HCT116 (cell line): ENCODE data around the gene CCDC158. TPM values are rescaled to one million over a fixed set of nuclear protein-coding genes. Genes with fewer than 3 reads are reported as not detected.

Source experiments
- ATAC-seq: fragments of 200-7000 bp; cut with Tn5 transposase; 2 replicates; pipeline ENCODE4 v1.9.1; 2020; ENCODE audit warnings: mild to moderate bottlenecking, moderate library complexity
- BruUV-seq: library from RNA; stranded (reverse); fragments of 400-500 nt; replicated peaks from 2 replicates; lab custom pipeline; 2021; lab: Mats Ljungman, UMichigan
- CTCF ChIA-PET: fragments of 300-600 bp; sonication (Branson Sonifier 250); formaldehyde crosslinking; loops from one replicate; lab custom pipeline; 2021; ENCODE audit warnings: antibody characterized with exemption; lab: Charles Lee
- POLR2A ChIA-PET: fragments of 300-600, 350-600 bp; sonication (Branson Sonifier 250); formaldehyde crosslinking; loops from one replicate; lab custom pipeline; 2021; ENCODE audit warnings: antibody characterized with exemption; lab: Charles Lee
- RAD21 ChIA-PET, 2 experiments: fragments of 300-600 bp; sonication (Branson Sonifier 250); formaldehyde crosslinking; loops; one replicate each; lab custom pipeline; 2023; ENCODE audit warnings: low total read pairs in 2 of 2; ENCODE audit not compliant: uncharacterized antibody in 2 of 2, unreplicated experiment in 2 of 2, low non-redundant PET in 1 of 2; lab: Charles Lee
- DNase-seq: peaks from one replicate; pipeline ENCODE4 v3.0.0-alpha.2; 2010; ENCODE audit warnings: low read depth, low spot score
- H2AFZ ChIP-seq: fragments of 200-600 bp; shearing (Covaris generic), sonication (generic); 2 replicates; pipeline ENCODE4 v1.6.1; 2017; ENCODE audit warnings: low read depth, mixed run types, mixed read lengths, antibody characterized with exemption, low read length; ENCODE audit not compliant: poor library complexity, severe bottlenecking
- H3K27ac ChIP-seq: 2 replicates; pipeline ENCODE4 v1.5.1; 2012; ENCODE audit warnings: low read depth, low read length
- H3K27me3 ChIP-seq: fragments of 200-600 bp; sonication (generic); 2 replicates; pipeline ENCODE4 v1.6.1; 2016; ENCODE audit warnings: mixed run types, low read length, mixed read lengths; ENCODE audit not compliant: insufficient read depth
- H3K36me3 ChIP-seq, 2 experiments: fragments of 200-500 bp in 1 of 2; fragments of 200-600 bp in 1 of 2; sonication (Bioruptor generic) in 1 of 2; sonication (generic) in 1 of 2; 2 replicates each; pipeline versions ENCODE4 v1.5.1 to v1.6.1; 2014 to 2016; ENCODE audit warnings: low read length in 2 of 2, inconsistent platforms in 1 of 2, mixed read lengths in 1 of 2, mixed run types in 1 of 2; ENCODE audit not compliant: insufficient read depth in 2 of 2, control insufficient read depth in 1 of 2
- H3K4me1 ChIP-seq, 2 experiments: fragments of 200-600 bp in 1 of 2; sonication (generic) in 1 of 2; 2 replicates each; pipeline versions ENCODE4 v1.5.1 to v1.6.1; 2012 to 2017; ENCODE audit warnings: low read length in 2 of 2, inconsistent platforms in 1 of 2, mild to moderate bottlenecking in 1 of 2, mixed read lengths in 1 of 2, mixed run types in 1 of 2, moderate library complexity in 1 of 2; ENCODE audit not compliant: insufficient read depth in 2 of 2, control insufficient read depth in 1 of 2
- H3K4me2 ChIP-seq: fragments of 200-600 bp; sonication (generic); 2 replicates; pipeline ENCODE4 v1.6.1; 2017; ENCODE audit warnings: mixed run types, low read length, mixed read lengths
- H3K4me3 ChIP-seq, 2 experiments: fragments of 200-600 bp in 1 of 2; sonication (generic) in 1 of 2; replicated peaks in 1 of 2; 2 replicates each; pipeline ENCODE4 v1.5.1; 2011 to 2016; ENCODE audit warnings: low read length in 2 of 2, control low read depth in 1 of 2, low read depth in 1 of 2, mild to moderate bottlenecking in 1 of 2, mixed read lengths in 1 of 2, mixed run types in 1 of 2
- H3K79me2 ChIP-seq: fragments of 200-600 bp; sonication (generic); 2 replicates; pipeline ENCODE4 v1.6.1; 2017; ENCODE audit warnings: mild to moderate bottlenecking, mixed run types, low read length, moderate library complexity, mixed read lengths; ENCODE audit not compliant: insufficient read depth
- H3K9ac ChIP-seq: fragments of 200-600 bp; sonication (generic); 2 replicates; pipeline ENCODE4 v1.6.1; 2016; ENCODE audit warnings: low read length, mixed read lengths
- H3K9me2 ChIP-seq: fragments of 200-600 bp; sonication (generic), shearing (Covaris generic); 2 replicates; pipeline ENCODE4 v1.6.1; 2017; ENCODE audit warnings: mixed run types, mild to moderate bottlenecking, moderate library complexity; ENCODE audit not compliant: insufficient read depth
- H3K9me3 ChIP-seq, 2 experiments: fragments of 200-500 bp in 1 of 2; fragments of 200-600 bp in 1 of 2; sonication (Bioruptor generic) in 1 of 2; sonication (generic) in 1 of 2; 2 replicates each; pipeline ENCODE4 v1.6.1; 2014 to 2017; ENCODE audit warnings: low read length in 2 of 2, mixed read lengths in 2 of 2, inconsistent platforms in 1 of 2, low read depth in 1 of 2, mild to moderate bottlenecking in 1 of 2, mixed run types in 1 of 2, moderate library complexity in 1 of 2; ENCODE audit not compliant: control insufficient read depth in 1 of 2, insufficient read depth in 1 of 2
- H4K20me1 ChIP-seq: fragments of 200-600 bp; sonication (generic), shearing (Covaris generic); 2 replicates; pipeline ENCODE4 v1.6.1; 2017; ENCODE audit warnings: mixed run types, mild to moderate bottlenecking, moderate library complexity; ENCODE audit not compliant: insufficient read depth
- CBX3 ChIP-seq: IDR thresholded peaks from 2 replicates; pipeline ENCODE4 v1.6.1; 2012; ENCODE audit warnings: low read depth
- ELF1 ChIP-seq: IDR thresholded peaks from 2 replicates; pipeline ENCODE4 v1.6.1; 2012; ENCODE audit warnings: low read depth, borderline replicate concordance
- EZH2 ChIP-seq: fragments of 200-600 bp; sonication (generic); IDR thresholded peaks from 2 replicates; pipeline ENCODE4 v1.6.1; 2017; ENCODE audit warnings: antibody characterized with exemption, mixed run types
- RAD21 ChIP-seq: IDR thresholded peaks from 2 replicates; pipeline ENCODE4 v1.6.1; 2012; ENCODE audit warnings: low read depth, mild to moderate bottlenecking
- SP1 ChIP-seq: IDR thresholded peaks from 2 replicates; pipeline ENCODE4 v1.6.1; 2012; ENCODE audit warnings: low read depth
- TCF7L2 ChIP-seq: IDR thresholded peaks from 2 replicates; pipeline ENCODE4 v1.7.0; 2011; ENCODE audit warnings: borderline replicate concordance, inconsistent platforms; ENCODE audit not compliant: insufficient read depth, insufficient read length; ENCODE audit errors: extremely low read depth
- YY1 ChIP-seq: IDR thresholded peaks from 2 replicates; pipeline ENCODE4 v1.6.1; 2011; ENCODE audit warnings: low read length, low read depth, moderate library complexity, mild to moderate bottlenecking; ENCODE audit not compliant: insufficient replicate concordance; ENCODE audit errors: extremely low read depth
- intact Hi-C: fragments of 100-400 bp; cut with micrococcal nuclease; formaldehyde crosslinking; loops from 2 replicates; pipeline ENCODE4 v1.10.0; 2022
- total RNA-seq: library from RNA; stranded (reverse); gene quantifications from one replicate; pipeline ENCODE4 v1.2.1, GENCODE V29; 2021; ENCODE audit not compliant: unreplicated experiment
- TF ChIP-seq, protein P1 (sequence below), 3 experiments: fragments of 200-600 bp in 1 of 3; sonication (generic) in 1 of 3; IDR thresholded peaks in 2 of 3; conservative IDR thresholded peaks in 1 of 3; 2 replicates each; pipeline ENCODE4 v1.5.1; 2012 to 2017; ENCODE audit warnings: low read depth in 2 of 3, low read length in 2 of 3, antibody characterized with exemption in 1 of 3, borderline replicate concordance in 1 of 3, control low read depth in 1 of 3, mild to moderate bottlenecking in 1 of 3, mixed read lengths in 1 of 3, mixed run types in 1 of 3, moderate library complexity in 1 of 3; ENCODE audit not compliant: insufficient read depth in 1 of 3

The CCDC158 gene
- total RNA-seq, 1 experiment from 2014 or later: not detected

DNA sequence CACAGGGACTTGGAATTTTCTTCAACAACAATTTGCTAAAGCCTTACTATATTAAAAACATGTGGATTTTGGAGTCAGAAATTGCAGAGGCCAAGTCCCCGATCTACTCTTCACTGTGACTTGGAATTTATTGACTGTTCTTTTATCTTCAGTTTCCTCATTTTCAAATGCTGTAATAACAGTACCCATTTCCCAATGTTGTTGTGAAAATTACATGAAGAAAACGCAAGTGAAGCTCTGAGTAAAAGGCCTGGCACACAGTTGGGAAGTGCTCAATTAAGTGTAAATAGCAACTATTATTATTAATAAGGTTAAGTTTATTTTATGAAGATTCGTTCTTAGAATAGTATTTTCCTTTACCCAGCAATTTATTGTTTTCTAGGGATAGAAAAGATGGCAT lies 98.7 kb downstream of the CCDC158 start (continued):
- no peak for TF ChIP-seq EZH2
- TF ChIP-seq, all 23 proteins: peak for 0

DNA sequence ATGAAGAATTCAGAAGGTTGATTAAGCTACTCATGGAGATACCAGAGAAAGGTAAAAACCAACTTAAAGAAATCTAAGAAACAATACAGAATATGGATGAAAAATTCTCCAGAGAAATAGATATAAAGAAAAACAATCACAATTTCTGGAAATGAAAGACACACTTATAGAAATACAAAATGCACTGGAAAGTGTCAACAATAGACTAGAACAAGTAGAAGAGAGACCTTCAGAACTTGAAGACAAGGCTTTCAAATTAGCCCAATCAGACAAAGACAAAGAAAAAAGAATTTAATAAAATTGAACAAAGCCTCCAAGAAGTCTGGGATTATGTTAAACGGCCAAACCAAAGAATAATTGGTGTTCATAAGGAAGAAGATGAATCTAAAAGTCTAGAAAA lies 104.8 kb downstream of the CCDC158 start:
- BruUV-seq: no TSS peak
- ATAC-seq (no peak), DNase-seq (no peak)
- Histone ChIP-seq H3K9me3 (no peaks in the 10 kb centered on the region), H3K79me2 (no peaks in the 10 kb centered on the region), H3K4me1 (peaks cover 0 to 4% of the 10 kb centered on the region in 2 experiments; a peak in 1 of 4 replicates), H3K4me2 (no peak overlapping the region), H3K36me3 (no peaks in the 10 kb centered on the region), H3K9ac (no peak overlapping the region), H3K4me3 (no peak overlapping the region), H3K27ac (no peak overlapping the region), H3K27me3 (no peaks in the 10 kb centered on the region), H3K9me2 (no peaks in the 10 kb centered on the region), H2AFZ (no peak overlapping the region), H4K20me1 (no peaks in the 10 kb centered on the region)
- TF ChIP-seq, protein P1, sequence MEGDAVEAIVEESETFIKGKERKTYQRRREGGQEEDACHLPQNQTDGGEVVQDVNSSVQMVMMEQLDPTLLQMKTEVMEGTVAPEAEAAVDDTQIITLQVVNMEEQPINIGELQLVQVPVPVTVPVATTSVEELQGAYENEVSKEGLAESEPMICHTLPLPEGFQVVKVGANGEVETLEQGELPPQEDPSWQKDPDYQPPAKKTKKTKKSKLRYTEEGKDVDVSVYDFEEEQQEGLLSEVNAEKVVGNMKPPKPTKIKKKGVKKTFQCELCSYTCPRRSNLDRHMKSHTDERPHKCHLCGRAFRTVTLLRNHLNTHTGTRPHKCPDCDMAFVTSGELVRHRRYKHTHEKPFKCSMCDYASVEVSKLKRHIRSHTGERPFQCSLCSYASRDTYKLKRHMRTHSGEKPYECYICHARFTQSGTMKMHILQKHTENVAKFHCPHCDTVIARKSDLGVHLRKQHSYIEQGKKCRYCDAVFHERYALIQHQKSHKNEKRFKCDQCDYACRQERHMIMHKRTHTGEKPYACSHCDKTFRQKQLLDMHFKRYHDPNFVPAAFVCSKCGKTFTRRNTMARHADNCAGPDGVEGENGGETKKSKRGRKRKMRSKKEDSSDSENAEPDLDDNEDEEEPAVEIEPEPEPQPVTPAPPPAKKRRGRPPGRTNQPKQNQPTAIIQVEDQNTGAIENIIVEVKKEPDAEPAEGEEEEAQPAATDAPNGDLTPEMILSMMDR (IDR thresholded peaks at IDR 0.05 in 2 of 3, conservative IDR thresholded peaks at IDR 0.05 in 1 of 3; ENCODE audit: borderline replicate concordance in 1 of 3, insufficient read depth in 1 of 3, low read depth in 2 of 3, low read length in 2 of 3): no peak
- no peak for TF ChIP-seq ELF1
- TF ChIP-seq TCF7L2: no peak
- TF ChIP-seq SP1: no peak
- TF ChIP-seq CBX3: no peak
- no peak for TF ChIP-seq RAD21
- no peak for TF ChIP-seq YY1
- POLR2A ChIA-PET: no interaction called here
- RAD21 ChIA-PET: no interaction called here
- intact Hi-C loops: no loop called here
- CTCF ChIA-PET: no interaction called here
